HL-60 (cell line): ENCODE results near the gene WIPF2.

ENCODE experiments used
- DNase-seq, 2 experiments: peaks; one replicate each; pipeline ENCODE4 v3.0.0-alpha.2; 2010 to 2020; ENCODE audit warnings: low read depth in 1 of 2, low spot score in 1 of 2
- H3K27ac ChIP-seq: fragments of 250-450 bp; sonication (Bioruptor Pico); replicated peaks from 2 replicates; pipeline ENCODE4 v1.5.1; 2020; ENCODE audit warnings: mild to moderate bottlenecking, moderate library complexity
- H3K27me3 ChIP-seq: fragments of 250-450 bp; sonication (Bioruptor Pico); 2 replicates; pipeline ENCODE4 v1.5.1; 2021; ENCODE audit warnings: mild to moderate bottlenecking, moderate library complexity; ENCODE audit not compliant: insufficient read depth, poor library complexity, severe bottlenecking
- H3K4me3 ChIP-seq: replicated peaks from 2 replicates; pipeline ENCODE4 v1.5.1; 2011; ENCODE audit warnings: mild to moderate bottlenecking, control low read depth, low read length; ENCODE audit not compliant: insufficient read depth
- CTCF ChIP-seq: IDR thresholded peaks from one replicate; pipeline ENCODE4 v1.5.1; 2011; ENCODE audit warnings: low read length, control low read depth, inconsistent platforms; ENCODE audit not compliant: insufficient read depth
- GABPA ChIP-seq: IDR thresholded peaks from 2 replicates; pipeline ENCODE4 v1.6.1; 2012; ENCODE audit warnings: low read depth
- REST ChIP-seq: IDR thresholded peaks from 2 replicates; pipeline ENCODE4 v1.6.1; 2012; ENCODE audit warnings: low read depth; ENCODE audit not compliant: insufficient replicate concordance
- SPI1 ChIP-seq: IDR thresholded peaks from 2 replicates; pipeline ENCODE4 v1.6.1; 2012; ENCODE audit warnings: low read depth, mild to moderate bottlenecking, borderline replicate concordance

WIPF2 gene

GRCh38 chr17:40311575-40311974 lies 92.5 kb downstream of the WIPF2 start:
- no peak overlapping the region for H3K27ac ChIP-seq
- no peak overlapping the region for H3K4me3 ChIP-seq
- H3K27me3 ChIP-seq, result no peaks in the 10 kb centered on the region
- no peak for TF ChIP-seq GABPA
- peak in 1 of 2 experiments; percentile 49 for DNase-seq

GRCh38 chr17:40312131-40312731 lies 93.1 kb downstream of the WIPF2 start:
- TF ChIP-seq REST (no peak), SPI1 (no peak), GABPA (no peak), CTCF (no peak)
- H3K27ac ChIP-seq, result no peak overlapping the region
- no peak for DNase-seq
- H3K27me3 ChIP-seq, result no peaks in the 10 kb centered on the region
- H3K4me3 ChIP-seq, result no peak overlapping the region

GRCh38 chr17:40312893-40313667 lies 94.0 kb downstream of the WIPF2 start:
- no peak for TF ChIP-seq REST
- DNase-seq, result no peak
- Histone ChIP-seq H3K27ac (no peak overlapping the region), H3K4me3 (no peak overlapping the region), H3K27me3 (no peaks in the 10 kb centered on the region)

GRCh38 chr17:40313668-40314583 lies 94.8 kb downstream of the WIPF2 start:
- no peaks in the 10 kb centered on the region for H3K27me3 ChIP-seq
- TF ChIP-seq REST (no peak), GABPA (no peak), CTCF (no peak)
- DNase-seq, result no peak
- H3K27ac ChIP-seq, result no peak overlapping the region
- no peak overlapping the region for H3K4me3 ChIP-seq
